Measurements from ENCODE around the gene CLMN.

The CLMN gene

GRCh38 chr14:95341564-95341963 is 21.9 kb upstream of the CLMN start:
- DNase-seq (ENCODE audit: low read depth in 2 of 2) = no peak

- DNase-seq (ENCODE audit: low read depth in 2 of 2) = no peak
Measured at GRCh38 chr14:95341115-95341514, 21.4 kb upstream of the CLMN start.

GRCh38 chr14:95340201-95340697 is 20.5 kb upstream of the CLMN start:
- no peak for DNase-seq (ENCODE audit: low read depth in 2 of 2)

GRCh38 chr14:95339301-95339865 is 19.7 kb upstream of the CLMN start:
- no peak for DNase-seq (ENCODE audit: low read depth in 2 of 2)

GRCh38 chr14:95338436-95338835 is 18.7 kb upstream of the CLMN start:
- no peak for DNase-seq (ENCODE audit: low read depth in 2 of 2)

GRCh38 chr14:95337041-95337595 is 17.4 kb upstream of the CLMN start:
- DNase-seq (ENCODE audit: low read depth in 2 of 2) = no peak

- no peak for DNase-seq (ENCODE audit: low read depth in 2 of 2)
Measured at GRCh38 chr14:95336192-95336760, 16.6 kb upstream of the CLMN start.

- DNase-seq (ENCODE audit: low read depth in 2 of 2) = no peak
Measured at GRCh38 chr14:95335071-95335470, 15.4 kb upstream of the CLMN start.

- no peak for DNase-seq (ENCODE audit: low read depth in 2 of 2)
Measured at GRCh38 chr14:95334044-95334443, 14.3 kb upstream of the CLMN start.

GRCh38 chr14:95332641-95333040 is 12.9 kb upstream of the CLMN start:
- DNase-seq (ENCODE audit: low read depth in 2 of 2) = no peak

GRCh38 chr14:95331708-95332408 is 12.2 kb upstream of the CLMN start:
- DNase-seq (ENCODE audit: low read depth in 2 of 2) = no peak

- no peak for DNase-seq (ENCODE audit: low read depth in 2 of 2)
Measured at GRCh38 chr14:95330591-95331370, 11.1 kb upstream of the CLMN start.

- DNase-seq (ENCODE audit: low read depth in 2 of 2) = no peak
Measured at GRCh38 chr14:95329941-95330340, 10.2 kb upstream of the CLMN start.

- DNase-seq (ENCODE audit: low read depth in 2 of 2) = no peak
Measured at GRCh38 chr14:95328729-95329503, 9.2 kb upstream of the CLMN start.

GRCh38 chr14:95327558-95328374 is 8.1 kb upstream of the CLMN start:
- DNase-seq (ENCODE audit: low read depth in 2 of 2) = no peak

GRCh38 chr14:95326987-95327386 is 7.3 kb upstream of the CLMN start:
- no peak for DNase-seq (ENCODE audit: low read depth in 2 of 2)

- DNase-seq (ENCODE audit: low read depth in 2 of 2) = no peak
Measured at GRCh38 chr14:95323917-95324316, 4.2 kb upstream of the CLMN start.

GRCh38 chr14:95323361-95323760 is 3.7 kb upstream of the CLMN start:
- DNase-seq (ENCODE audit: low read depth in 2 of 2) = no peak

- DNase-seq (ENCODE audit: low read depth in 2 of 2) = no peak
Measured at GRCh38 chr14:95322651-95323050, 2.9 kb upstream of the CLMN start.

- no peak for DNase-seq (ENCODE audit: low read depth in 2 of 2)
Measured at GRCh38 chr14:95321693-95322455, 2.2 kb upstream of the CLMN start.

Data from stimulated activated CD4-positive, alpha-beta T cell treated with anti-CD3 and anti-CD28 coated beads, Interleukin-15, amount 100 ng/mL, for 48 hours (primary cell).